Urothelium cell line (cell line): Measurements from ENCODE around the gene STOM.

Source experiments
- DNase-seq: peaks from one replicate; pipeline ENCODE4 v3.0.0; 2011; ENCODE audit warnings: low spot score, mixed read lengths
- FAIRE-seq: peaks from 2 replicates; lab custom pipeline; 2011; peaks lifted over from hg19 to GRCh38; lab: Jason Lieb, UNC

The STOM gene

GRCh38 chr9:121372239-121373010 is 2.4 kb upstream of the STOM start:
- DNase-seq (no peak), FAIRE-seq (no peak)

GRCh38 chr9:121371495-121372061 is 1.5 kb upstream of the STOM start:
- FAIRE-seq = no peak
- DNase-seq = no peak

GRCh38 chr9:121368745-121369144 is 1.3 kb downstream of the STOM start:
- no peak for FAIRE-seq
- DNase-seq = no peak

- no peak for DNase-seq
- no peak for FAIRE-seq
These were observed 1.9 kb downstream of the STOM start for GRCh38 chr9:121368138-121368522.

GRCh38 chr9:121367306-121368137 is 2.5 kb downstream of the STOM start:
- no peak for DNase-seq
- no peak for FAIRE-seq

GRCh38 chr9:121366611-121367192 is 3.3 kb downstream of the STOM start:
- FAIRE-seq (no peak), DNase-seq (no peak)

- DNase-seq (no peak), FAIRE-seq (no peak)
These were observed 4.5 kb downstream of the STOM start for GRCh38 chr9:121365564-121365963.

- DNase-seq = no peak
- no peak for FAIRE-seq
These were observed 5.2 kb downstream of the STOM start for GRCh38 chr9:121364886-121365285.

GRCh38 chr9:121364077-121364476 is 6.0 kb downstream of the STOM start:
- FAIRE-seq (no peak), DNase-seq (no peak)

GRCh38 chr9:121363622-121363961 is 6.5 kb downstream of the STOM start:
- FAIRE-seq (no peak), DNase-seq (no peak)

GRCh38 chr9:121362813-121363621 is 7.0 kb downstream of the STOM start:
- DNase-seq = peak; percentile 11
- FAIRE-seq = no peak

- DNase-seq (peak; percentile 11), FAIRE-seq (no peak)
These were observed 9.3 kb downstream of the STOM start for GRCh38 chr9:121360601-121361374.

- FAIRE-seq (no peak), DNase-seq (no peak)
These were observed 10.4 kb downstream of the STOM start for GRCh38 chr9:121359351-121360294.

GRCh38 chr9:121358751-121359150 is 11.3 kb downstream of the STOM start:
- FAIRE-seq (no peak), DNase-seq (no peak)

- DNase-seq = no peak
- FAIRE-seq = no peak
These were observed 13.0 kb downstream of the STOM start for GRCh38 chr9:121357011-121357410.

GRCh38 chr9:121354762-121355161 is 15.3 kb downstream of the STOM start:
- no peak for DNase-seq
- FAIRE-seq = no peak

GRCh38 chr9:121354141-121354540 is 15.9 kb downstream of the STOM start:
- no peak for DNase-seq
- no peak for FAIRE-seq

- DNase-seq = no peak
- FAIRE-seq = no peak
These were observed 16.6 kb downstream of the STOM start for GRCh38 chr9:121353241-121354061.
